PC-3 (cell line): ENCODE data around the gene RAPGEF4.

Experiments used
- EZH2 ChIP-seq: fragments of 300-600 bp; sonication (generic); IDR thresholded peaks from one replicate; pipeline ENCODE4 v1.6.1; 2017; ENCODE audit warnings: antibody characterized with exemption, mild to moderate bottlenecking, low read length; ENCODE audit not compliant: unreplicated experiment
- TF ChIP-seq, protein P1 (sequence below): fragments of 300-600 bp; sonication (generic); conservative IDR thresholded peaks from 2 replicates; pipeline ENCODE4 v1.5.1; 2017; ENCODE audit warnings: antibody characterized with exemption, low read depth, mild to moderate bottlenecking, low read length

DNA sequence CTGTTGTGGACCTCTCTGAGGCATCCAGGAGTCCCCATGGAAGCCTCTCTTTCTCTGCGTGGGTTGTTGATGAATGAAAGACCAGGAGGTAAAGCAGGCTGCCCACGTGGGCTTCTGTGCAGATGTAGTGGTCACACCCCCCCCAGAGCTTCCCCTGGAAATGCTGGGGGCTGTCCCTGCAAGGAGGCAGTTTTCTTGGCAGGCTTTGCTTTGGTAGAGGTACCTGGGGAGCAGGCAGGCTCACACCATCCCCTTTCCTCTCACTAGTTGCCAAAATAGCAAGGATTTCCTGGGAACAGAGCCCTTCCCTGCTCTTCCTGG, 242.4 kb downstream of the RAPGEF4 start:
- TF ChIP-seq, protein P1, sequence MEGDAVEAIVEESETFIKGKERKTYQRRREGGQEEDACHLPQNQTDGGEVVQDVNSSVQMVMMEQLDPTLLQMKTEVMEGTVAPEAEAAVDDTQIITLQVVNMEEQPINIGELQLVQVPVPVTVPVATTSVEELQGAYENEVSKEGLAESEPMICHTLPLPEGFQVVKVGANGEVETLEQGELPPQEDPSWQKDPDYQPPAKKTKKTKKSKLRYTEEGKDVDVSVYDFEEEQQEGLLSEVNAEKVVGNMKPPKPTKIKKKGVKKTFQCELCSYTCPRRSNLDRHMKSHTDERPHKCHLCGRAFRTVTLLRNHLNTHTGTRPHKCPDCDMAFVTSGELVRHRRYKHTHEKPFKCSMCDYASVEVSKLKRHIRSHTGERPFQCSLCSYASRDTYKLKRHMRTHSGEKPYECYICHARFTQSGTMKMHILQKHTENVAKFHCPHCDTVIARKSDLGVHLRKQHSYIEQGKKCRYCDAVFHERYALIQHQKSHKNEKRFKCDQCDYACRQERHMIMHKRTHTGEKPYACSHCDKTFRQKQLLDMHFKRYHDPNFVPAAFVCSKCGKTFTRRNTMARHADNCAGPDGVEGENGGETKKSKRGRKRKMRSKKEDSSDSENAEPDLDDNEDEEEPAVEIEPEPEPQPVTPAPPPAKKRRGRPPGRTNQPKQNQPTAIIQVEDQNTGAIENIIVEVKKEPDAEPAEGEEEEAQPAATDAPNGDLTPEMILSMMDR, result no peak
- no peak for TF ChIP-seq EZH2
